Stimulated activated effector memory CD8-positive, alpha-beta T cell treated with anti-CD3 and anti-CD28 coated beads, Interleukin-12 subunit alpha, Interleukin-12 subunit beta, amount 100 ng/mL, for 72 hours (primary cell): ENCODE measurements around the gene GNPTG.

Source experiments
- ATAC-seq: fragments of 150-1000 bp; cut with Tn5 transposase; 2 replicates; pipeline ENCODE4 v1.10.0; 2021
- DNase-seq, 2 donors: peaks; one replicate each; pipeline ENCODE4 v3.0.0; 2021 to 2022; ENCODE audit warnings: low spot score in 2 of 2
- H3K27ac Mint-ChIP-seq: one replicate; pipeline ENCODE4 v1.8.0; 2022; ENCODE audit warnings: mild to moderate bottlenecking, mixed read lengths
- H3K36me3 Mint-ChIP-seq: one replicate; pipeline ENCODE4 v1.8.0; 2022; ENCODE audit warnings: mild to moderate bottlenecking, mixed read lengths
- H3K4me1 Mint-ChIP-seq: one replicate; pipeline ENCODE4 v1.8.0; 2022; ENCODE audit warnings: mixed read lengths
- H3K4me3 Mint-ChIP-seq: one replicate; pipeline ENCODE4 v1.8.0; 2022; ENCODE audit warnings: mild to moderate bottlenecking, mixed read lengths
- H3K9me3 Mint-ChIP-seq: one replicate; pipeline ENCODE4 v1.8.0; 2022; ENCODE audit warnings: mixed read lengths

The GNPTG gene

DNA sequence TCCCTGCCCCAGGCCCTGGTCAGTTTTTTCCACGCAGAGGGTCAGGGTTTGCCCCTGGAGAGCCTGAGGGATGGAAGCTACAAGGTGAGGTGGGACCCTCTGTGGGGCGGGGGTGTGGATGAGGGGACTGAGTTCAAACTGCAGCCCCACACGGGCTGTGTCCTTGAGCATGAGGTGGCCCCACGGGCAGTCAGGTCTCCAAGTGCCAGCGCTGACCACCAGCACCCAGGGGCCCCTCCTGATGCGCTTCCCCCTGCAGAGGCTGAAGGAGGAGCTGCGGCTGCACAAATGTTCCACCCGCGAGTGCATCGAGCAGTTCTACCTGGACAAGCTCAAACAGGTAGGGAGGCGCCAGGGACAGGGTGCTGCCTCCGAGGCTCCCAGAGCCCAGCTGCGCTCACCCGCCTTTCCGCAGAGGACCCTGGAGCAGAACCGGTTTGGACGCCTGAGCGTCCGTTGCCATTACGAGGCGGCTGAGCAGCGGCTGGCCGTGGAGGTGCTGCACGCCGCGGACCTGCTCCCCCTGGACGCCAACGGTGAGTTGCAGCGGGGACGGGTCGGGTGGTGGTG lies 4.4 kb upstream of the GNPTG start:
- no peaks in the 10 kb centered on the region for H3K9me3 Mint-ChIP-seq
- DNase-seq (no peak), ATAC-seq (no peak)
- H3K36me3 Mint-ChIP-seq, result peaks cover 39% of the 10 kb centered on the region
- peaks cover 27% of the 10 kb centered on the region for H3K4me1 Mint-ChIP-seq
- no peak overlapping the region for H3K4me3 Mint-ChIP-seq
- no peak overlapping the region for H3K27ac Mint-ChIP-seq

- no peak overlapping the region for H3K27ac Mint-ChIP-seq
- H3K36me3 Mint-ChIP-seq, result peaks cover 43% of the 10 kb centered on the region
- no peak overlapping the region for H3K4me3 Mint-ChIP-seq
- H3K4me1 Mint-ChIP-seq, result peaks cover 27% of the 10 kb centered on the region
- DNase-seq, result peak in 1 of 2 donors; percentile 51
- ATAC-seq, result no peak
- no peaks in the 10 kb centered on the region for H3K9me3 Mint-ChIP-seq
These were observed 3.8 kb upstream of the GNPTG start for GRCh38 chr16:1347962-1348361.

DNA sequence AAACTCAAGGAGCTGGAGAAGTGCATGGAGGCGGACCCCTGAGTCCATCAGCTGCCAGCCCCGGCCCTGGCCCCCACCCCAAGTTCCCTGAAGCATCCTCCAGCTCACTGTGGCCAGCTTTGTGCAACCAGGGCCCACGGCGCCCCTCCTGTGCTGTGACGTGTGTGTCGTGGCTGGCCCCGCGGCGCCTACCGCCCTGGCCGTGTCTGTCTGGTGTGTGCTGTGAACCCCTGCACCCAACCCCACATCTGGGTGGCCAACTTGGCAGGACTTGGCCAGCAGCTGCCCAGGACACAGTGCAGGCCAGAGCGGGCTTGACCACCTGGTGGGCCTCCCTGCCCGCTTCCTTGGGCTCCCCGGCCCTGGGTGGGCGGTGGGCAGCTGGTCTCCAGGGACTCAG lies 3.3 kb upstream of the GNPTG start:
- H3K36me3 Mint-ChIP-seq, result peaks cover 43% of the 10 kb centered on the region
- H3K27ac Mint-ChIP-seq, result no peak overlapping the region
- H3K9me3 Mint-ChIP-seq, result no peaks in the 10 kb centered on the region
- H3K4me3 Mint-ChIP-seq, result no peak overlapping the region
- H3K4me1 Mint-ChIP-seq, result peaks cover 27% of the 10 kb centered on the region
- no peak for ATAC-seq
- DNase-seq, result no peak

GRCh38 chr16:1348926-1349325 lies 2.8 kb upstream of the GNPTG start:
- no peak overlapping the region for H3K27ac Mint-ChIP-seq
- H3K4me3 Mint-ChIP-seq, result no peak overlapping the region
- ATAC-seq, result no peak
- no peak for DNase-seq
- peaks cover 30% of the 10 kb centered on the region for H3K4me1 Mint-ChIP-seq
- H3K9me3 Mint-ChIP-seq, result no peaks in the 10 kb centered on the region
- peaks cover 43% of the 10 kb centered on the region for H3K36me3 Mint-ChIP-seq

DNA sequence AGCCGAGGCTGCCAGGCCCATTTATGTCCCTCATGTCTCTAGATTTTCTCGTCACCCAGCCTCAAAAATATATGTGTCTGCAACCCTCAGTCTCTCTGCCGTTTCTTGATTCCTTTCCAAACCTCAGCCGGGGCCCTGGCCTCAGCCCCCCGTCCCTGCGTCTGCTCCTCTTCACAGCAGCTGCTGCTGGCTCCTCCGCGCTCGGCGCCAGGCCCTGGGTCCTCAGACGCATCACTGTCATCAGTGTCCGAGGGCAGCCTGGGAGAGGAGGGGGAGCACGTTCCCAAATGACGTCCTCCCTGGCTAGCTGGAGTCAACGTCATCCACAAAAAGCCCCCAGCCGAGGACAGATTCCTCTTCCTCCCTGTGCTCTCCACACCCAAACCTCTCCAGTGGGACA lies 2.4 kb upstream of the GNPTG start:
- H3K27ac Mint-ChIP-seq, result no peak overlapping the region
- no peak for DNase-seq
- no peak for ATAC-seq
- no peak overlapping the region for H3K4me3 Mint-ChIP-seq
- peaks cover 43% of the 10 kb centered on the region for H3K36me3 Mint-ChIP-seq
- H3K9me3 Mint-ChIP-seq, result no peaks in the 10 kb centered on the region
- peaks cover 30% of the 10 kb centered on the region for H3K4me1 Mint-ChIP-seq

GRCh38 chr16:1349951-1350350 lies 1.8 kb upstream of the GNPTG start:
- Mint-ChIP-seq H3K27ac (peak overlapping the region; percentile 83), H3K4me1 (peaks cover 34% of the 10 kb centered on the region), H3K36me3 (peaks cover 49% of the 10 kb centered on the region), H3K4me3 (peak overlapping the region; percentile 78), H3K9me3 (no peaks in the 10 kb centered on the region)
- ATAC-seq (no peak), DNase-seq (no peak)

GRCh38 chr16:1350691-1351090 lies 1.0 kb upstream of the GNPTG start:
- peak overlapping the region; percentile 83 for H3K27ac Mint-ChIP-seq
- H3K36me3 Mint-ChIP-seq, result peaks cover 52% of the 10 kb centered on the region
- DNase-seq (no peak), ATAC-seq (no peak)
- peak overlapping the region; percentile 78 for H3K4me3 Mint-ChIP-seq
- no peaks in the 10 kb centered on the region for H3K9me3 Mint-ChIP-seq
- H3K4me1 Mint-ChIP-seq, result peaks cover 42% of the 10 kb centered on the region

DNA sequence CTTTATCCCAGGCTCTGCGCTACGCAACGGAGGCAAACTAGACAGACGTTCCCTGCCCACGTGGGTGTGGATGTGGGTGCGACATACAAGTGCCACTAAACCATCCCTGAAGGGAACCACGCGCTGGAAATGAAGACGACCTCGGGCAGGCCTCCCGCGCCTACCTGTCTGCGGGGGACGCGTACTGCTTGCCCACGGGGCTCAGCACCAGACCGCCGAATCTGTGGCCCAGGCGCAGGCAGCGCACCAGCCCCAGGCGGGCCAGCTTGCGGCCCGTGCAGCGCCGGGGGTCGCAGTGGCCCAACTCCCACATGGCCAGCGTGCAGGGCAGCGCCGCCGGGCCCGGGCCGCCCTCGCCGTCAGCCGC lies 533 bp upstream of the GNPTG start:
- peak overlapping the region; percentile 78 for H3K4me3 Mint-ChIP-seq
- ATAC-seq, result peak; percentile 14
- peak overlapping the region; percentile 83 for H3K27ac Mint-ChIP-seq
- DNase-seq, result peak in 1 of 2 donors; percentile 60
- H3K4me1 Mint-ChIP-seq, result peaks cover 47% of the 10 kb centered on the region
- peaks cover 57% of the 10 kb centered on the region for H3K36me3 Mint-ChIP-seq
- no peaks in the 10 kb centered on the region for H3K9me3 Mint-ChIP-seq

DNA sequence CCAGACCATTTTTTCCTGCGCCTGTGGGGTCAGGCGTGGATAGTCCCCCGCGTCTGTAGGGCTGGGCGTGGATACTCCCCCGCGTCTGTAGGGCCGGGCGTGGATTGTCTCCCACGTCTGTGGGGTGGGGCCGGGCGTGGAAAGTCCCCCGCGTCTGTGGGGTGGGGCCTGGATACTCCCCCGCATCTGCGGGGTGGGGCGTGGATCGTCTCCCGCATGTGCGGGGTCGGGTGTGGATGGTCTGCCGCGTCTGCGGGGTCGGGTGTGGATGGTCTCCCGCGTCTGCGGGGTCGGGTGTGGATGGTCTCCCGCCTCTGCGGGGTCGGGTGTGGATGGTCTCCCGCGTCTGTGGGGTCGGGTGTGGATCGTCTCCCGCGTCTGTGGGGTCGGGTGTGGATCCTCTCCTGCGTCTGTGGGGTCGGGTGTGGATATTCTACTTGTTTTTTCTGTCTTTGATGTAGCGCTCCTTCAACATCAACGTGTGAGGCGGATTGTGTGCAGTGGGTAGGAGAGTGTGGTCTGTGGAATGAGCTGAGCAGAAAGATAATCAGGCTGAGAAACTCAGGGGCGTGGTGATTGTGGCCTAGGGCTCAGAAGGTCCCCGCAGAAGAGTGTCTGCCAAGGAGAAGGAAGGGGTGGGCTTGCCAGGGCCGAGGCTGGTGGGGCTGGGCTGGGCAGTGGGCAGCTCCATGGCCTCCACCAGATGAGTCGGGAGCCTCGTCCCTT lies 3.2 kb downstream of the GNPTG start:
- H3K36me3 Mint-ChIP-seq, result peaks cover 65% of the 10 kb centered on the region
- ATAC-seq (no peak), DNase-seq (no peak)
- H3K4me3 Mint-ChIP-seq, result no peak overlapping the region
- H3K9me3 Mint-ChIP-seq, result no peaks in the 10 kb centered on the region
- H3K27ac Mint-ChIP-seq, result peak overlapping the region; percentile 81
- peaks cover 51% of the 10 kb centered on the region for H3K4me1 Mint-ChIP-seq

DNA sequence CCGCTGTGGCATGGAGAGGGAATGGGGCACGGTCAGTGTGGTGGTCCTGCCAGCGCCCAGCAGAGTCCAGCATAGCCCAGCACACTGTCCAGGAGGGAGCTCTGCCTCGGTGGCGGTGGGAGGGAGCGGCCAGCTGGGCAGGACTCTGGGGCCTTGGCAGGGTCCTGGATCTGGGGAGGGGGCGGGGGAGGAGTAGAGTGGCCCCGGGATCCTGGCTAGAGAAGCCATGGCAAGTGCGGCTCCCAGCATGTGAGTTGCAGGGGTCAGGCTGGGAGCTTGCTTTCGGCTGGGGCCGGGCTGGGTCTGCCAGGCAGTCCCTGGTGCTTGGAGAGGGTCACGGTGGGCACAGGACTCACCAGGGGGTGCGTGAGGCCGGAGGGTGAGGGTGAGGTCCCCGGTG lies 3.9 kb downstream of the GNPTG start:
- DNase-seq, result no peak
- Mint-ChIP-seq H3K9me3 (no peaks in the 10 kb centered on the region), H3K27ac (peak overlapping the region; percentile 81), H3K36me3 (peaks cover 65% of the 10 kb centered on the region), H3K4me3 (no peak overlapping the region), H3K4me1 (peaks cover 46% of the 10 kb centered on the region)
- no peak for ATAC-seq

DNA sequence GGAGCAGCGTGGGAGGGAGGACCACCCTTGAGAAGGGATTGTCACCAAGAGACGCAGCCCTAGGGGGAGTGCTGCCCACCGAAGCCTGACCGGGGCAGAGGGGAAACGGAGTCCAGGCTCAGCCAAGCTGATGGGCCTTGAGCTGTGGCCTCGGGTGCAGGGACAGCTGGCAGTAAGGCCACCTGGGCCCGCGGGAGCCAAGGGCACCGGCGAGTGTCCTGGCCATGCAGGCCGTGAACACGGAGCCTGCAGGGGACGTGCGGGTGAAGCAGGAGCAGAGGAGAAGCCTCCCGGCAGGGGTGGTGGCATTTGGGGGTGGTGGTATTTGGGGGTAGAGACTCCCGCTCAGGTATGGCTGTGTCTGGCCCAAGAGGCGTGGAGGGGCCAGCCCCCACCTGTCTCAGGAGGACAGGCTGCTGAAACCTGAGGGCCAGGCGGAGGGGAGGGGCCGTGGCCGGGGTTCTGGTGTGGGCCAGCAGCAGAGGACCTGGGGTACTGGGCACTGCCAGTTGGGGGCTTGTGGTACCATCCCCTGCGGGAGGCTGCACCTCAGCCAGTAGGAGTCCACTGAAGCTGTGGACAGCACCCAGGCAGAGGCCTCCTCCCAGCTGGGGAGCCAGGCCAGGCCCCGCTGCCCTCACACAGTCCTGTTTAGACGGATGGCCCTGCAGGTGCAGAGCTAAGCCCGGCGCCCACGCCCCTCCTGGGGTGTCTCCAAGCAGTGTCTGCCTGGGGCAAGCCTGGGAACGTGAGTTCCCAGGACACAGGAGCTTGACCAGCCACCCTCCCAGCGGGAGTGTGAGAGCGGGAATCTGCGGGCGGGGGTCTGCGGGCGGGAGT lies 4.5 kb downstream of the GNPTG start:
- no peak overlapping the region for H3K4me3 Mint-ChIP-seq
- peaks cover 40% of the 10 kb centered on the region for H3K4me1 Mint-ChIP-seq
- peak overlapping the region; percentile 81 for H3K27ac Mint-ChIP-seq

GRCh38 chr16:1357906-1358566 lies 6.3 kb downstream of the GNPTG start:
- H3K36me3 Mint-ChIP-seq, result peaks cover 66% of the 10 kb centered on the region
- peak overlapping the region; percentile 86 for H3K27ac Mint-ChIP-seq
- peak; percentile 19 for ATAC-seq
- peaks cover 31% of the 10 kb centered on the region for H3K4me1 Mint-ChIP-seq
- H3K9me3 Mint-ChIP-seq, result no peaks in the 10 kb centered on the region
- H3K4me3 Mint-ChIP-seq, result no peak overlapping the region
- no peak for DNase-seq

More for the DNA sequence above, 4.5 kb downstream of the GNPTG start:
- Mint-ChIP-seq H3K9me3 (no peaks in the 10 kb centered on the region), H3K36me3 (peaks cover 65% of the 10 kb centered on the region)
- DNase-seq, result no peak
- no peak for ATAC-seq

DNA sequence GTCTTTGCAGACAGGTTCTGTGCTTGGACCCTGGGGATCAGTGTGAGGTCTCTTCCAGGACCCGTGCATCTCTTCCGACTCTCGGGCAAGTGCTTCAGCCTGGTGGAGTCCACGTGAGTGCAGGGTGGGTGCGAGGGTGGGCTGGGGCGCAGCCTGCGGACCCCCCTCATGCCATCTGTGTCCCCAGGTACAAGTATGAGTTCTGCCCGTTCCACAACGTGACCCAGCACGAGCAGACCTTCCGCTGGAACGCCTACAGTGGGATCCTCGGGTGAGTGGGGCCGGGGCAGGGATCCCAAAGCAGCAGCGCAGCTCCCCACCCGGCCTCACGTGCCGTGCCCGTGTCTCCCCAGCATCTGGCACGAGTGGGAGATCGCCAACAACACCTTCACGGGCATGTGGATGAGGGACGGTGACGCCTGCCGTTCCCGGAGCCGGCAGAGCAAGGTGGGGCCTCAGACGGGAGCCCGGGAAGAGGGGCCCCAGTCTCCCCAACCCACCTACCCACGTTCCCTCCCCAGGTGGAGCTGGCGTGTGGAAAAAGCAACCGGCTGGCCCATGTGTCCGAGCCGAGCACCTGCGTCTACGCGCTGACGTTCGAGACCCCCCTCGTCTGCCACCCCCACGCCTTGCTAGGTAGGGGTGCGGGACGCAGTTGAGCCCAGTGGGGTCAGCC lies 10.1 kb downstream of the GNPTG start:
- no peak for ATAC-seq
- Mint-ChIP-seq H3K4me3 (no peak overlapping the region), H3K27ac (no peak overlapping the region), H3K36me3 (peaks cover 87% of the 10 kb centered on the region), H3K4me1 (no peaks in the 10 kb centered on the region), H3K9me3 (no peaks in the 10 kb centered on the region)
- no peak for DNase-seq

- Mint-ChIP-seq H3K9me3 (no peaks in the 10 kb centered on the region), H3K4me1 (no peaks in the 10 kb centered on the region), H3K4me3 (no peak overlapping the region), H3K36me3 (peaks cover 86% of the 10 kb centered on the region), H3K27ac (no peak overlapping the region)
- no peak for DNase-seq
- no peak for ATAC-seq
These were observed 11.1 kb downstream of the GNPTG start for GRCh38 chr16:1362807-1363206.

DNA sequence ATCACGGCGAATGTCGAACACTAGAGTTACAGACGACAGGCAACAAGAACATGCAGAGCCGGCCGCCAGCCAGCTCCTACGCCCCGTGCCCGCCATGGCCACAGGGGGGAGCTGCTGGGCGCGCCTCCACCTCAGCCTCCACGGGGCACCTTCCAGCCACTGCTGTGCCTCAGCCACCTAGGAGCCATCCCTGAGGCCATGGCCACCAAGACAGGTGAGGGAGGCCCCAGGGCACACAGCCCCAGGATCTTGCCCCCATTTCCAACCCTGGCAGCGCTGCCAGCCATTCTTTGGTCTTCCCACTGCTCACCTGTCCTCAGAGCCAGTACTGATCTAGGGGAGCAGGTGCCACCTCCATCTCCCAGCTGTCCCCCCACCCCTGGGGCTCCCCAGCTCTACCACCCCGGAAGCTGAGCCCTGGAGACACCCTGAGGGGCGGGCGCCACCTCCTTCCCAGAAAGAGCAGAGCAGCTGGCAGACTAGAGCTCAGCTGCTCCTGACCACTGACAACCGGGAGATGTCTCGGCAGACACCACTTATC lies 11.8 kb downstream of the GNPTG start:
- no peaks in the 10 kb centered on the region for H3K4me1 Mint-ChIP-seq
- peak; percentile 67 to 81 for DNase-seq
- H3K36me3 Mint-ChIP-seq, result peaks cover 86% of the 10 kb centered on the region
- H3K27ac Mint-ChIP-seq, result no peak overlapping the region
- no peak overlapping the region for H3K4me3 Mint-ChIP-seq
- ATAC-seq, result peak; percentile 93
- H3K9me3 Mint-ChIP-seq, result no peaks in the 10 kb centered on the region
